CD4-positive, alpha-beta T cell (primary cell): Measurements from ENCODE around the gene GOSR2. TPM values are rescaled to one million over a fixed set of nuclear protein-coding genes. Genes with fewer than 3 reads are reported as not detected.

Experiments
- ATAC-seq: fragments of 200-7000 bp; cut with Tn5 transposase; one replicate; pipeline ENCODE4 v1.10.0; 2022; ENCODE audit warnings: mild to moderate bottlenecking; ENCODE audit not compliant: poor library complexity
- CTCF ChIA-PET: fragments of 350-600 bp; sonication (Branson Sonifier 250); formaldehyde crosslinking; loops from one replicate; lab custom pipeline; 2021; ENCODE audit warnings: antibody characterized with exemption, inconsistent platforms; lab: Charles Lee
- POLR2A ChIA-PET: fragments of 350-600 bp; sonication (Branson Sonifier 250); formaldehyde crosslinking; loops from one replicate; lab custom pipeline; 2021; ENCODE audit warnings: antibody characterized with exemption, inconsistent platforms; lab: Charles Lee
- DNase-seq, 14 experiments: peaks; one replicate each; pipeline ENCODE4 v3.0.0-alpha.2; 2013 to 2020; ENCODE audit warnings: mixed read lengths in 2 of 14
- H3K27ac ChIP-seq, 2 donors: one replicate each; pipeline versions ENCODE4 v1.5.1 to v1.7.0; 2013; ENCODE audit warnings: low read length in 2 of 2, low read depth in 1 of 2, mild to moderate bottlenecking in 1 of 2
- H3K27me3 ChIP-seq, 2 experiments: 1 replicate in 1 of 2; 2 replicates in 1 of 2; pipeline versions ENCODE4 v1.6.1 to v1.7.0; 2013; ENCODE audit warnings: low read length in 2 of 2, control low read depth in 1 of 2, mild to moderate bottlenecking in 1 of 2, moderate library complexity in 1 of 2; ENCODE audit not compliant: insufficient read depth in 2 of 2, control insufficient read depth in 1 of 2
- H3K36me3 ChIP-seq: one replicate; pipeline ENCODE4 v1.6.1; 2013; ENCODE audit warnings: low read length, control low read depth; ENCODE audit not compliant: insufficient read depth
- H3K4me1 ChIP-seq: one replicate; pipeline ENCODE4 v1.6.1; 2013; ENCODE audit warnings: low read length, control low read depth; ENCODE audit not compliant: insufficient read depth
- H3K4me3 ChIP-seq: one replicate; pipeline ENCODE4 v1.5.1; 2013; ENCODE audit warnings: mild to moderate bottlenecking, low read length, moderate library complexity
- H3K9me3 ChIP-seq, 2 experiments: 1 replicate in 1 of 2; 2 replicates in 1 of 2; pipeline versions ENCODE4 v1.6.1 to v1.7.0; 2013; ENCODE audit warnings: low read length in 2 of 2, mild to moderate bottlenecking in 2 of 2, control low read depth in 1 of 2, moderate library complexity in 1 of 2; ENCODE audit not compliant: control insufficient read depth in 1 of 2, insufficient read depth in 1 of 2
- H3K27ac Mint-ChIP-seq: one replicate; pipeline ENCODE4 v1.8.0; 2020; ENCODE audit warnings: mixed read lengths
- H3K27me3 Mint-ChIP-seq: one replicate; pipeline ENCODE4 v1.8.0; 2021; ENCODE audit warnings: mixed read lengths
- H3K36me3 Mint-ChIP-seq: one replicate; pipeline ENCODE4 v1.8.0; 2021; ENCODE audit warnings: low read depth, mixed read lengths
- H3K4me1 Mint-ChIP-seq: one replicate; pipeline ENCODE4 v1.8.0; 2021; ENCODE audit warnings: low read depth, mixed read lengths
- H3K4me3 Mint-ChIP-seq: one replicate; pipeline ENCODE4 v1.8.0; 2020; ENCODE audit warnings: mild to moderate bottlenecking, mixed read lengths
- H3K9me3 Mint-ChIP-seq: one replicate; pipeline ENCODE4 v1.8.0; 2020; ENCODE audit warnings: mixed read lengths
- intact Hi-C, 2 experiments: fragments of 100-400 bp; cut with DNase I in 1 of 2; cut with micrococcal nuclease in 1 of 2; formaldehyde crosslinking; loops; one replicate each; pipeline versions ENCODE4 v1.15.1 to v1.9.0; 2023 to 2025; cut with DNase I, micrococcal nuclease
- total RNA-seq, 174 experiments: library from RNA in 2 of 174; stranded (reverse) in 2 of 174; gene quantifications; one replicate each; pipeline ENCODE4 v1.2.3 and lab custom pipeline; 2021 to 2026
- TF ChIP-seq, protein P1 (sequence below): fragments of 200-600 bp; IDR thresholded peaks from one replicate; pipeline ENCODE4 v1.8.0; 2022; ENCODE audit warnings: antibody characterized with exemption, mild to moderate bottlenecking

The GOSR2 gene
- total RNA-seq, 2 experiments from 2014 or later, result 46.6 to 51.7 TPM

DNA sequence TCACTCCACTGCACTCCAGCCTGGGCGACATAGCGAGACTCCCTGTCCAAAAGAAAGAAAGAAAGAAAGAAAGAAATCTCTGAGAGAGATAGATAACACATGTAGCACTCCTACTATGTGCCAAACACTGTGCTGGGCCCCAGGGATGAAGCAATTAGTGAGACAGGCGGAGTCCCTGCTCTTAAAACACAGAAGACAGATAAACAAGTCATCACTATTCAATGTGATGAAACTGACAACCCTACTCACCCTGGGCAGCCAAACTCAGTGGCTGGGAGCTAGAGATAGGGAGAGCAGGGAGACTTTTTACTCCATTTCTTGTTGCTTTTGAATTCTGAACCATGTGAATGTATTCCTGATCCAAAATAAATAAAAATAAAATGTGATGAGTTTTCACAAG lies 35.2 kb upstream of the GOSR2 start:
- Histone ChIP-seq H3K4me3 (no peak overlapping the region), H3K9me3 (no peaks in the 10 kb centered on the region), H3K36me3 (no peaks in the 10 kb centered on the region), H3K27ac (no peak overlapping the region), H3K4me1 (no peaks in the 10 kb centered on the region), H3K27me3 (peaks cover 3 to 4% of the 10 kb centered on the region in 2 experiments)
- no peak for DNase-seq
- Mint-ChIP-seq H3K4me1 (no peaks in the 10 kb centered on the region), H3K4me3 (no peak overlapping the region), H3K36me3 (no peaks in the 10 kb centered on the region), H3K27ac (no peak overlapping the region), H3K27me3 (peaks cover 22% of the 10 kb centered on the region), H3K9me3 (no peaks in the 10 kb centered on the region)
- ATAC-seq, result no peak
- ChIA-PET POLR2A (no interaction called here), CTCF (no interaction called here)
- TF ChIP-seq, protein P1, sequence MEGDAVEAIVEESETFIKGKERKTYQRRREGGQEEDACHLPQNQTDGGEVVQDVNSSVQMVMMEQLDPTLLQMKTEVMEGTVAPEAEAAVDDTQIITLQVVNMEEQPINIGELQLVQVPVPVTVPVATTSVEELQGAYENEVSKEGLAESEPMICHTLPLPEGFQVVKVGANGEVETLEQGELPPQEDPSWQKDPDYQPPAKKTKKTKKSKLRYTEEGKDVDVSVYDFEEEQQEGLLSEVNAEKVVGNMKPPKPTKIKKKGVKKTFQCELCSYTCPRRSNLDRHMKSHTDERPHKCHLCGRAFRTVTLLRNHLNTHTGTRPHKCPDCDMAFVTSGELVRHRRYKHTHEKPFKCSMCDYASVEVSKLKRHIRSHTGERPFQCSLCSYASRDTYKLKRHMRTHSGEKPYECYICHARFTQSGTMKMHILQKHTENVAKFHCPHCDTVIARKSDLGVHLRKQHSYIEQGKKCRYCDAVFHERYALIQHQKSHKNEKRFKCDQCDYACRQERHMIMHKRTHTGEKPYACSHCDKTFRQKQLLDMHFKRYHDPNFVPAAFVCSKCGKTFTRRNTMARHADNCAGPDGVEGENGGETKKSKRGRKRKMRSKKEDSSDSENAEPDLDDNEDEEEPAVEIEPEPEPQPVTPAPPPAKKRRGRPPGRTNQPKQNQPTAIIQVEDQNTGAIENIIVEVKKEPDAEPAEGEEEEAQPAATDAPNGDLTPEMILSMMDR, result no peak
- intact Hi-C loops, result no loop called here

- no peak overlapping the region for H3K4me3 ChIP-seq
- Mint-ChIP-seq H3K4me3 (no peak overlapping the region), H3K4me1 (no peaks in the 10 kb centered on the region), H3K27me3 (peaks cover 27% of the 10 kb centered on the region), H3K27ac (no peak overlapping the region), H3K36me3 (no peaks in the 10 kb centered on the region), H3K9me3 (no peaks in the 10 kb centered on the region)
- POLR2A ChIA-PET, result no interaction called here
- H3K27ac ChIP-seq, result no peak overlapping the region
- H3K27me3 ChIP-seq, result peaks cover 3 to 4% of the 10 kb centered on the region in 2 experiments
- DNase-seq, result no peak
- ATAC-seq, result no peak
- TF ChIP-seq, protein P1, result no peak
- intact Hi-C loops, result no loop called here
- H3K4me1 ChIP-seq, result no peaks in the 10 kb centered on the region
- H3K36me3 ChIP-seq, result no peaks in the 10 kb centered on the region
- CTCF ChIA-PET, result no interaction called here
- no peaks in the 10 kb centered on the region for H3K9me3 ChIP-seq
These were observed 34.2 kb upstream of the GOSR2 start for GRCh38 chr17:46888727-46889126.

GRCh38 chr17:46889519-46889918 lies 33.4 kb upstream of the GOSR2 start:
- intact Hi-C loops, result no loop called here
- Histone ChIP-seq H3K27me3 (peaks cover 3 to 4% of the 10 kb centered on the region in 2 experiments), H3K27ac (no peak overlapping the region), H3K4me1 (no peaks in the 10 kb centered on the region), H3K9me3 (no peaks in the 10 kb centered on the region), H3K4me3 (no peak overlapping the region), H3K36me3 (no peaks in the 10 kb centered on the region)
- POLR2A ChIA-PET, result no interaction called here
- no peaks in the 10 kb centered on the region for H3K36me3 Mint-ChIP-seq
- no peak overlapping the region for H3K27ac Mint-ChIP-seq
- DNase-seq, result no peak
- peaks cover 27% of the 10 kb centered on the region for H3K27me3 Mint-ChIP-seq
- TF ChIP-seq, protein P1, result no peak
- CTCF ChIA-PET, result no interaction called here
- ATAC-seq, result no peak
- no peaks in the 10 kb centered on the region for H3K9me3 Mint-ChIP-seq
- H3K4me3 Mint-ChIP-seq, result no peak overlapping the region
- no peaks in the 10 kb centered on the region for H3K4me1 Mint-ChIP-seq
